RKO (cell line): Measurements from ENCODE around the gene ADK.

Source experiments
- DNase-seq: peaks from one replicate; pipeline ENCODE4 v3.0.0-alpha.2; 2016; ENCODE audit warnings: low spot score

The ADK gene

GRCh38 chr10:74677951-74678350 is 526.9 kb downstream of the ADK start:
- DNase-seq: no peak

GRCh38 chr10:74681917-74682627 is 531.1 kb downstream of the ADK start:
- no peak for DNase-seq

GRCh38 chr10:74683067-74683466 is 532.0 kb downstream of the ADK start:
- no peak for DNase-seq

GRCh38 chr10:74683621-74684364 is 532.8 kb downstream of the ADK start:
- DNase-seq: no peak

- DNase-seq: no peak
Measured at GRCh38 chr10:74684462-74684861, 533.4 kb downstream of the ADK start.

GRCh38 chr10:74685564-74685963 is 534.5 kb downstream of the ADK start:
- no peak for DNase-seq

GRCh38 chr10:74690393-74690792 is 539.4 kb downstream of the ADK start:
- no peak for DNase-seq

- DNase-seq: no peak
Measured at GRCh38 chr10:74691164-74691563, 540.1 kb downstream of the ADK start.

GRCh38 chr10:74704629-74705357 is 553.8 kb downstream of the ADK start:
- no peak for DNase-seq

GRCh38 chr10:74705358-74705980 is 554.4 kb downstream of the ADK start:
- no peak for DNase-seq

GRCh38 chr10:74706966-74707365 is 555.9 kb downstream of the ADK start:
- no peak for DNase-seq

- no peak for DNase-seq
Measured at GRCh38 chr10:74708246-74708645, 557.2 kb downstream of the ADK start.

- no peak for DNase-seq
Measured at GRCh38 chr10:74718208-74718607, 567.2 kb downstream of the ADK start.

- DNase-seq: peak; percentile 8
Measured at GRCh38 chr10:74728225-74728624, 577.2 kb downstream of the ADK start.

GRCh38 chr10:74730246-74730645 is 579.2 kb downstream of the ADK start:
- DNase-seq: no peak

GRCh38 chr10:74733612-74734011 is 582.6 kb downstream of the ADK start:
- no peak for DNase-seq

GRCh38 chr10:74736029-74736428 is 585.0 kb downstream of the ADK start:
- no peak for DNase-seq

- DNase-seq: peak; percentile 37
Measured at GRCh38 chr10:74738052-74738451, 587.0 kb downstream of the ADK start.

GRCh38 chr10:74738542-74738941 is 587.5 kb downstream of the ADK start:
- no peak for DNase-seq

GRCh38 chr10:74738985-74739567 is 588.1 kb downstream of the ADK start:
- no peak for DNase-seq

- no peak for DNase-seq
Measured at GRCh38 chr10:74743401-74743800, 592.4 kb downstream of the ADK start.

- DNase-seq: no peak
Measured at GRCh38 chr10:74745449-74745848, 594.4 kb downstream of the ADK start.
